K562 (cell line): Measurements from ENCODE around the gene PDE8A. TPM values are rescaled to one million over a fixed set of nuclear protein-coding genes. Genes with fewer than 3 reads are reported as not detected.

Experiments used
- ATAC-seq: fragments of 200-7000 bp; cut with Tn5 transposase; 3 replicates; pipeline ENCODE4 v1.9.1; 2020; ENCODE audit warnings: moderate library complexity
- BruUV-seq: library from RNA; stranded (reverse); fragments of 400-500 nt; replicated peaks from 2 replicates; lab custom pipeline; 2021; lab: Mats Ljungman, UMichigan
- CTCF ChIA-PET: fragments of 300-600 bp; formaldehyde crosslinking; extraction: SDS; loops from one replicate; lab custom pipeline; 2021; ENCODE audit warnings: low intra/inter-chr PET ratio; lab: Yijun Ruan, JAX
- POLR2A ChIA-PET: fragments of 300-600, 350-650 bp; sonication (Branson Sonifier 250); formaldehyde crosslinking; extraction: SDS; loops from one replicate; lab custom pipeline; 2021; ENCODE audit warnings: antibody characterized with exemption, inconsistent platforms; lab: Yijun Ruan, JAX
- DNase-seq, 4 experiments: peaks; one replicate each; pipeline versions ENCODE4 v3.0.0 to v3.0.0-alpha.2; 2011 to 2018; ENCODE audit warnings: low spot score in 3 of 4, mixed read lengths in 3 of 4; ENCODE audit errors: extremely low read depth in 1 of 4
- FAIRE-seq: peaks from 2 replicates; lab custom pipeline; 2011; peaks lifted over from hg19 to GRCh38; lab: Jason Lieb, UNC
- H2AFZ ChIP-seq: 2 replicates; pipeline ENCODE4 v1.6.0; 2011; ENCODE audit warnings: low read depth, low read length, control low read depth, inconsistent platforms
- H3K27ac ChIP-seq: fragments of 200-600 bp; 3 replicates; pipeline ENCODE4 v1.8.0; 2011; ENCODE audit warnings: low read depth, mild to moderate bottlenecking, control low read depth, inconsistent platforms, low read length, moderate library complexity, mixed read lengths; ENCODE audit errors: extremely low read depth
- H3K27me3 ChIP-seq, 2 experiments: fragments of 300-600 bp in 1 of 2; 2 replicates in 1 of 2; 3 replicates in 1 of 2; pipeline versions ENCODE4 v1.6.0 to v1.8.0; 2011; ENCODE audit warnings: inconsistent platforms in 2 of 2, low read length in 2 of 2, mild to moderate bottlenecking in 1 of 2, mixed read lengths in 1 of 2, moderate library complexity in 1 of 2; ENCODE audit not compliant: control insufficient read depth in 2 of 2, insufficient read depth in 2 of 2
- H3K36me3 ChIP-seq: fragments of 300-600 bp; 3 replicates; pipeline ENCODE4 v1.8.0; 2011; ENCODE audit warnings: mild to moderate bottlenecking, low read length, inconsistent platforms; ENCODE audit not compliant: control insufficient read depth, insufficient read depth
- H3K4me1 ChIP-seq, 2 experiments: fragments of 200-600 bp in 1 of 2; replicated peaks in 1 of 2; 2 replicates in 1 of 2; 3 replicates in 1 of 2; pipeline versions ENCODE4 v1.5.1 to v1.8.0; 2011; ENCODE audit warnings: inconsistent platforms in 2 of 2, low read length in 2 of 2, mild to moderate bottlenecking in 1 of 2, mixed read lengths in 1 of 2, moderate library complexity in 1 of 2; ENCODE audit not compliant: control insufficient read depth in 2 of 2, insufficient read depth in 2 of 2
- H3K4me2 ChIP-seq: 2 replicates; pipeline ENCODE4 v1.6.1; 2011; ENCODE audit warnings: low read length, control low read depth, inconsistent platforms, mixed read lengths; ENCODE audit not compliant: insufficient read depth
- H3K4me3 ChIP-seq: fragments of 200-600 bp; sonication (generic), shearing (Covaris generic); 2 replicates; pipeline ENCODE4 v1.5.1; 2016; ENCODE audit warnings: control low read depth, inconsistent platforms
- H3K79me2 ChIP-seq: fragments of 200-600 bp; 3 replicates; pipeline ENCODE4 v1.8.0; 2011; ENCODE audit warnings: low read length, inconsistent platforms; ENCODE audit not compliant: control insufficient read depth, insufficient read depth
- H3K9ac ChIP-seq, 2 experiments: 2 replicates each; pipeline versions ENCODE4 v1.6.0 to v1.6.1; 2011; ENCODE audit warnings: low read depth in 2 of 2, low read length in 2 of 2, control low read depth in 1 of 2, inconsistent platforms in 1 of 2, mild to moderate bottlenecking in 1 of 2, mixed read lengths in 1 of 2; ENCODE audit not compliant: insufficient read depth in 1 of 2
- H3K9me1 ChIP-seq: one replicate; pipeline ENCODE4 v1.6.0; 2011; ENCODE audit warnings: inconsistent platforms, mild to moderate bottlenecking, low read length, moderate library complexity; ENCODE audit not compliant: control insufficient read depth, insufficient read depth
- H3K9me3 ChIP-seq: replicated peaks from 2 replicates; pipeline ENCODE4 v1.5.1; 2011; ENCODE audit warnings: low read depth, low read length, inconsistent platforms; ENCODE audit not compliant: control insufficient read depth, insufficient read depth
- H4K20me1 ChIP-seq: replicated peaks from 2 replicates; pipeline ENCODE4 v1.6.1; 2011; ENCODE audit warnings: low read length, inconsistent platforms, mixed read lengths; ENCODE audit not compliant: control insufficient read depth, insufficient read depth
- CEBPB ChIP-seq: fragments of 450-650 bp; IDR thresholded peaks from 2 replicates; pipeline ENCODE4 v1.6.1; 2016; ENCODE audit warnings: missing genetic modification characterization, missing compliant biosample characterization
- GABPB1 ChIP-seq: sonication (generic); formaldehyde crosslinking; IDR thresholded peaks from 2 replicates; pipeline ENCODE4 v1.8.0; 2022; ENCODE audit warnings: mild to moderate bottlenecking, missing genetic modification reagents
- NFXL1 ChIP-seq: fragments of 450-650 bp; formaldehyde crosslinking; IDR thresholded peaks from 2 replicates; pipeline ENCODE4 v1.4.0; 2021; ENCODE audit warnings: mild to moderate bottlenecking
- NRF1 ChIP-seq, 2 experiments: fragments of 450-650 bp; IDR thresholded peaks in 1 of 2; conservative IDR thresholded peaks in 1 of 2; 2 replicates each; pipeline ENCODE4 v1.6.1; 2014; ENCODE audit warnings: mild to moderate bottlenecking in 2 of 2
- PBX2 ChIP-seq, 2 experiments: IDR thresholded peaks in 1 of 2; conservative IDR thresholded peaks in 1 of 2; 2 replicates each; pipeline ENCODE4 v1.6.1; 2016; ENCODE audit warnings: low read depth in 2 of 2, mild to moderate bottlenecking in 1 of 2, missing compliant biosample characterization in 1 of 2, missing genetic modification characterization in 1 of 2, moderate library complexity in 1 of 2
- RHOXF2B ChIP-seq: fragments of 250-450 bp; sonication (Bioruptor Pico); conservative IDR thresholded peaks from 2 replicates; pipeline ENCODE4 v1.5.1; 2021
- TAL1 ChIP-seq: fragments of 450-650 bp; IDR thresholded peaks from 2 replicates; pipeline ENCODE4 v1.6.1; 2016; ENCODE audit warnings: mild to moderate bottlenecking
- ZBTB1 ChIP-seq: sonication (generic); formaldehyde crosslinking; IDR thresholded peaks from 2 replicates; pipeline ENCODE4 v1.8.1; 2023; ENCODE audit warnings: missing genetic modification reagents, low read depth, mild to moderate bottlenecking, borderline replicate concordance
- ZNF347 ChIP-seq: fragments of 450-650 bp; formaldehyde crosslinking; IDR thresholded peaks from 2 replicates; pipeline ENCODE4 v1.4.0; 2020; ENCODE audit warnings: low read depth, mild to moderate bottlenecking, moderate library complexity
- ZNF445 ChIP-seq: fragments of 250-450 bp; sonication (Bioruptor Pico); IDR thresholded peaks from 2 replicates; pipeline ENCODE4 v1.4.0; 2020; ENCODE audit warnings: low read depth, mild to moderate bottlenecking, moderate library complexity
- ZNF583 ChIP-seq: fragments of 250-450 bp; sonication (Bioruptor Pico); IDR thresholded peaks from 2 replicates; pipeline ENCODE4 v1.4.0; 2020
- ZNF668 ChIP-seq: fragments of 250-450 bp; sonication (Bioruptor Pico); IDR thresholded peaks from 2 replicates; pipeline ENCODE4 v1.8.0; 2022; ENCODE audit warnings: mild to moderate bottlenecking, inconsistent platforms
- ZNF707 ChIP-seq: fragments of 250-450 bp; sonication (Bioruptor Pico); conservative IDR thresholded peaks from 2 replicates; pipeline ENCODE4 v1.8.0; 2022; ENCODE audit warnings: inconsistent platforms, mild to moderate bottlenecking, moderate library complexity
- ZNF766 ChIP-seq: fragments of 200-800 bp; sonication (Bioruptor generic); conservative IDR thresholded peaks from 2 replicates; pipeline ENCODE4 v1.6.1; 2016; ENCODE audit warnings: missing genetic modification characterization, missing compliant biosample characterization
- WGBS: fragments of 100-300 bp; shearing (Covaris generic); methylation state at CpG from one replicate; pipeline ENCODE4 v1.1.6; 2016; ENCODE audit warnings: low coverage, mixed read lengths; ENCODE audit not compliant: insufficient coverage; ENCODE audit errors: missing lambda C conversion rate; 5-methylcytosine and 5-hydroxymethylcytosine counted together
- in situ Hi-C: fragments of 300-500 bp; cut with MboI; formaldehyde crosslinking; loops from 4 replicates; pipeline ENCODE4 v1.15.0; 2018; ENCODE audit warnings: inconsistent platforms, mixed read lengths
- intact Hi-C: fragments of 100-400 bp; cut with micrococcal nuclease; formaldehyde crosslinking; loops from 2 replicates; pipeline ENCODE4 v1.14.2; 2022
- polyA plus RNA-seq, 8 experiments: library from polyadenylated mRNA; depleted of rRNA in 4 of 8; stranded (reverse) in 5 of 8; unstranded in 3 of 8; fragments of >200 nt; fragmentation: Nextera tagmentation in 2 of 8; fragmentation: Illumina TruSeq in 1 of 8; extraction: Ambion mirVana in 2 of 8; extraction: Trizol in 1 of 8; gene quantifications; 2 replicates each; pipeline versions ENCODE4 v1.2.1 to v1.2.3, GENCODE V29; 2011 to 2014; ENCODE audit warnings: inconsistent platforms in 1 of 8, missing spikeins in 1 of 8
- total RNA-seq, 7 experiments: library from RNA; depleted of rRNA in 6 of 7; stranded (reverse); fragments of >200 nt in 6 of 7; fragmentation: Illumina TruSeq in 2 of 7; extraction: Trizol in 2 of 7; gene quantifications; 2 replicates each; pipeline versions ENCODE4 v1.2.1 to v1.2.3, GENCODE V29; 2011 to 2021; ENCODE audit warnings: low replicate concordance in 1 of 7

The PDE8A gene
- total and polyA plus RNA-seq, 9 of the 15 experiments (the other 6 are each of a cell fraction or from before 2014, with no cell fraction given), result 5.9 to 40.3 (median 19.8) TPM

DNA sequence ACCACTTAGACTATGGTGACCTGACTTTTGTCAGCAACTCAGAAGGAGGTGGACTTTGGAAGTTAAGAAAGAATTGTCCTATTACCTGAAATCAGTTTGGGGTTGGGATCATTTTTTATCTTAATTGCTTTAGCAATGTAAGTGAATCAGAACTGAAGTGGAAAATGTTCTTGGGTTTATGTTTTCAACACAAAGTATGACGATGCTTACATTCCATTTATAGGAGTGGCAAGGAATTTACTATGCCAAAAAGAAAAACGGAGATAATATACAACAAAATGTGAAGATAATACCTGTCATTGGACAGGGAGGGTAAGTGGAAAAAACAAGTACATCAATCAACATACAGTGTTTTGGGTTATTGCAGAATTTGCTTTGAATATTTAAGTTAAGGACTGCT, 116.1 kb downstream of the PDE8A start:
- TF ChIP-seq ZNF668 (CRISPR knock-in tag) (no peak), ZNF347 (CRISPR knock-in tag) (no peak), NFXL1 (CRISPR knock-in tag) (no peak), NRF1 (conservative IDR thresholded peaks at IDR 0.05 in 1 of 2, IDR thresholded peaks at IDR 0.05 in 1 of 2) (no peak), CEBPB (tag) (no peak), PBX2 (CRISPR knock-in tag; IDR thresholded peaks at IDR 0.05; ENCODE audit: low read depth) (no peak), PBX2 (tag; conservative IDR thresholded peaks at IDR 0.05; ENCODE audit: low read depth) (no peak; the same call in 1 of the 2 replicates), TAL1 (no peak), ZNF707 (CRISPR knock-in tag) (no peak), ZBTB1 (CRISPR knock-in tag) (no peak), ZNF445 (no peak), GABPB1 (CRISPR knock-in tag) (no peak), RHOXF2B (CRISPR knock-in tag) (no peak), ZNF766 (no peak), ZNF583 (CRISPR knock-in tag) (no peak)
- peaks cover 41% of the 10 kb centered on the region for H3K36me3 ChIP-seq
- WGBS, result 63% methylated on average over 2 of the region's 2 CpGs

More for the DNA sequence above, 116.1 kb downstream of the PDE8A start:
- no peaks in the 10 kb centered on the region for H3K9me3 ChIP-seq
- POLR2A ChIA-PET, result interaction anchor here (0.8 to 2.1 kb wide), 3 partner anchors 9 to 12 kb away, joined by 3 to 11 read pairs (median 6); no protein-coding TSS in a partner anchor
- no peaks in the 10 kb centered on the region for H3K79me2 ChIP-seq
- no peaks in the 10 kb centered on the region for H3K27me3 ChIP-seq
- no peak for FAIRE-seq
- no peak overlapping the region for H2AFZ ChIP-seq
- H3K27ac ChIP-seq, result no peak overlapping the region; the same call in 2 of the 3 replicates
- in situ Hi-C loops, result no loop called here
- H3K9me1 ChIP-seq, result no peaks in the 10 kb centered on the region
- BruUV-seq, result no TSS peak
- no peak overlapping the region for H3K4me3 ChIP-seq
- CTCF ChIA-PET, result no interaction called here
- no peak overlapping the region for H3K4me2 ChIP-seq
- peaks cover 3 to 9% of the 10 kb centered on the region in 2 experiments; a peak in 3 of 5 replicates for H3K4me1 ChIP-seq
- DNase-seq, result no peak
- no peak for ATAC-seq
- H4K20me1 ChIP-seq, result no peaks in the 10 kb centered on the region
- intact Hi-C loops, result no loop called here
- H3K9ac ChIP-seq, result no peak overlapping the region
